AG09309 (cell line): ENCODE data around the gene EPHX1.

Experiments used
- DNase-seq: peaks from one replicate; pipeline ENCODE4 v3.0.0-alpha.2; 2010; ENCODE audit warnings: low read depth
- H3K4me3 ChIP-seq: 2 replicates; pipeline ENCODE4 v1.5.1; 2011; ENCODE audit warnings: mild to moderate bottlenecking, low read depth, low read length, moderate library complexity; ENCODE audit not compliant: control insufficient read depth
- CTCF ChIP-seq: IDR thresholded peaks from 2 replicates; pipeline ENCODE4 v1.5.1; 2011; ENCODE audit warnings: mild to moderate bottlenecking, low read depth, low read length, inconsistent platforms; ENCODE audit not compliant: insufficient read depth, control insufficient read depth; ENCODE audit errors: missing control alignments

Gene EPHX1

GRCh38 chr1:225849925-225850324 is 40.0 kb downstream of the EPHX1 start:
- TF ChIP-seq CTCF, result no peak
- no peak overlapping the region for H3K4me3 ChIP-seq
- no peak for DNase-seq

- TF ChIP-seq CTCF, result no peak
- H3K4me3 ChIP-seq, result no peak overlapping the region
- no peak for DNase-seq
Observed at GRCh38 chr1:225850370-225850769, 40.4 kb downstream of the EPHX1 start.

- no peak for DNase-seq
- H3K4me3 ChIP-seq, result no peak overlapping the region
- TF ChIP-seq CTCF, result no peak
Observed at GRCh38 chr1:225851805-225852204, 41.9 kb downstream of the EPHX1 start.

- no peak overlapping the region for H3K4me3 ChIP-seq
- no peak for TF ChIP-seq CTCF
- no peak for DNase-seq
Observed at GRCh38 chr1:225852413-225853124, 42.6 kb downstream of the EPHX1 start.

- H3K4me3 ChIP-seq, result no peak overlapping the region
- no peak for TF ChIP-seq CTCF
- no peak for DNase-seq
Observed at GRCh38 chr1:225853441-225853840, 43.5 kb downstream of the EPHX1 start.

- H3K4me3 ChIP-seq, result no peak overlapping the region
- no peak for DNase-seq
- no peak for TF ChIP-seq CTCF
Observed at GRCh38 chr1:225855503-225856300, 45.8 kb downstream of the EPHX1 start.
